ENCODE results near the gene TRMO. TPM values are rescaled to one million over a fixed set of nuclear protein-coding genes. Genes with fewer than 3 reads are reported as not detected.

TRMO gene
- total and polyA plus RNA-seq, 9 of the 15 experiments (the other 6 are each of a cell fraction or from before 2014, with no cell fraction given), result 5.6 to 22.4 (median 16.2) TPM

DNA sequence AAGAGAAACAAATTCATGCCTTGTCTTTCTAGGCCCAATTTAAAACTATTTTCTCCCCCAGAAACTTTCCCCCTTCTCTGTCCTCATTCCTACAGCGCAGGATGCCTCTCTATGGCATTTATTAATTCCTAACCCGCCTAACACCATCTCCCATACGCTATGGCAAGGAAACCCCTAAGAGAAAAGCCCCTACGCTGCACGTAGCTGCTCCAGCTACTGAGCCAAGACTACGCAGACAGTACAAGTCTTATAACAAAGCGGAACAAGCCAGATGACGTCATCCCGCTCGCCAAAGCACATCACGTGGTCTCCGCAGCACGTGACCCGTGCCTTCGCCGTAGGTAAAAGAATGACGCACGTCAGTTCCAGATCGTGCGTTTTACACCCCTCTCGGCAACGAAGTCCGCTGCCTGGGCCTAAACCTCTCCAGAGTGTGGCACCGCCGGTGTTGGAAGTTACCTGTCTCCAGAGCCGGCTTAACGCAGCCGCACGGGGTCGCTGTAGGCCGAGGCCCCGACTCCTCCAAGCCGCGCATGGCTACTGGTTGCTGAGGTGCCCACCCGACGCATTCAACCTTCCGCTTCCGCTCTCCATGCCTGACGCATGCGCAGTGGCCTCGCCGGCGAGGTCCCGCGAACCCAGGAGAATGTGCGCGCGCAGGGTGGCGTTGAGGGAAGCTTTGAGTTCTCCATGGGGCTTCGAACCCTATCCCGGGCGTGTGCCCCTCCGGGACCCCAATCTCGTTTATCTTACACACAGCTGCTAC is at the start of gene TRMO (continued):
- TF ChIP-seq HMG20A (CRISPR knock-in tag; conservative IDR thresholded peaks at IDR 0.05) (no peak), ZNF586 (CRISPR knock-in tag; conservative IDR thresholded peaks at IDR 0.05) (no peak), PTRF (tag; IDR thresholded peaks at IDR 0.05) (no peak), MEF2D (tag; conservative IDR thresholded peaks at IDR 0.05; ENCODE audit: low read depth) (peak; percentile 79; the same call in 1 of the 2 replicates), CREM (IDR thresholded peaks at IDR 0.05; ENCODE audit: low read depth) (peak; percentile 99), MTA2 (IDR thresholded peaks at IDR 0.05; ENCODE audit: low read depth) (no peak), CBFA2T2 (conservative IDR thresholded peaks at IDR 0.05) (no peak), ZNF146 (CRISPR knock-in tag; IDR thresholded peaks at IDR 0.05; ENCODE audit: unreplicated experiment) (no peak), RAD21 (CRISPR knock-in tag; conservative IDR thresholded peaks at IDR 0.05 in 1 of 2, IDR thresholded peaks at IDR 0.05 in 1 of 2) (peak; percentile 73 to 79), MIER1 (IDR thresholded peaks at IDR 0.05; ENCODE audit: low read depth) (peak; percentile 54; the same call in 1 of the 2 replicates), GTF2F1 (IDR thresholded peaks at IDR 0.05; ENCODE audit: low read depth, low read length) (no peak; the same call in 1 of the 2 replicates), NFIX (CRISPR knock-in tag; IDR thresholded peaks at IDR 0.05; ENCODE audit: low read depth) (peak; percentile 62), NR2C2 (CRISPR knock-in tag; IDR thresholded peaks at IDR 0.05) (peak; percentile 86), NR2C2 (tag; IDR thresholded peaks at IDR 0.05) (peak; percentile 86), KLF6 (CRISPR knock-in tag; IDR thresholded peaks at IDR 0.05; ENCODE audit: borderline replicate concordance) (peak; percentile 89), NFE2 (IDR thresholded peaks at IDR 0.05; ENCODE audit: low read depth) (peak; percentile 29; the same call in 1 of the 2 replicates), HCFC1 (IDR thresholded peaks at IDR 0.05; ENCODE audit: low read depth, low read length) (peak; percentile 74), ZNF695 (CRISPR knock-in tag; IDR thresholded peaks at IDR 0.05) (peak; percentile 45; the same call in 1 of the 2 replicates), NCOA4 (IDR thresholded peaks at IDR 0.05; ENCODE audit: partially characterized antibody) (no peak), TRIM24 (IDR thresholded peaks at IDR 0.05) (peak; percentile 23 to 75; a peak in 2 of 4 replicates)
- TF ChIP-seq, protein P1, sequence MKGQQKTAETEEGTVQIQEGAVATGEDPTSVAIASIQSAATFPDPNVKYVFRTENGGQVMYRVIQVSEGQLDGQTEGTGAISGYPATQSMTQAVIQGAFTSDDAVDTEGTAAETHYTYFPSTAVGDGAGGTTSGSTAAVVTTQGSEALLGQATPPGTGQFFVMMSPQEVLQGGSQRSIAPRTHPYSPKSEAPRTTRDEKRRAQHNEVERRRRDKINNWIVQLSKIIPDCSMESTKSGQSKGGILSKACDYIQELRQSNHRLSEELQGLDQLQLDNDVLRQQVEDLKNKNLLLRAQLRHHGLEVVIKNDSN (CRISPR knock-in tag; IDR thresholded peaks at IDR 0.05), result peak; percentile 100
- TF ChIP-seq, protein P2, sequence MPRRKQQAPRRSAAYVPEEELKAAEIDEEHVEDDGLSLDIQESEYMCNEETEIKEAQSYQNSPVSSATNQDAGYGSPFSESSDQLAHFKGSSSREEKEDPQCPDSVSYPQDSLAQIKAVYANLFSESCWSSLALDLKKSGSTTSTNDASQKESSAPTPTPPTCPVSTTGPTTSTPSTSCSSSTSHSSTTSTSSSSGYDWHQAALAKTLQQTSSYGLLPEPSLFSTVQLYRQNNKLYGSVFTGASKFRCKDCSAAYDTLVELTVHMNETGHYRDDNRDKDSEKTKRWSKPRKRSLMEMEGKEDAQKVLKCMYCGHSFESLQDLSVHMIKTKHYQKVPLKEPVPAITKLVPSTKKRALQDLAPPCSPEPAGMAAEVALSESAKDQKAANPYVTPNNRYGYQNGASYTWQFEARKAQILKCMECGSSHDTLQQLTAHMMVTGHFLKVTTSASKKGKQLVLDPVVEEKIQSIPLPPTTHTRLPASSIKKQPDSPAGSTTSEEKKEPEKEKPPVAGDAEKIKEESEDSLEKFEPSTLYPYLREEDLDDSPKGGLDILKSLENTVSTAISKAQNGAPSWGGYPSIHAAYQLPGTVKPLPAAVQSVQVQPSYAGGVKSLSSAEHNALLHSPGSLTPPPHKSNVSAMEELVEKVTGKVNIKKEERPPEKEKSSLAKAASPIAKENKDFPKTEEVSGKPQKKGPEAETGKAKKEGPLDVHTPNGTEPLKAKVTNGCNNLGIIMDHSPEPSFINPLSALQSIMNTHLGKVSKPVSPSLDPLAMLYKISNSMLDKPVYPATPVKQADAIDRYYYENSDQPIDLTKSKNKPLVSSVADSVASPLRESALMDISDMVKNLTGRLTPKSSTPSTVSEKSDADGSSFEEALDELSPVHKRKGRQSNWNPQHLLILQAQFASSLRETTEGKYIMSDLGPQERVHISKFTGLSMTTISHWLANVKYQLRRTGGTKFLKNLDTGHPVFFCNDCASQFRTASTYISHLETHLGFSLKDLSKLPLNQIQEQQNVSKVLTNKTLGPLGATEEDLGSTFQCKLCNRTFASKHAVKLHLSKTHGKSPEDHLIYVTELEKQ (CRISPR knock-in tag; IDR thresholded peaks at IDR 0.05), result peak; percentile 74; the same call in 1 of the 2 replicates
- TF ChIP-seq, protein P3, sequence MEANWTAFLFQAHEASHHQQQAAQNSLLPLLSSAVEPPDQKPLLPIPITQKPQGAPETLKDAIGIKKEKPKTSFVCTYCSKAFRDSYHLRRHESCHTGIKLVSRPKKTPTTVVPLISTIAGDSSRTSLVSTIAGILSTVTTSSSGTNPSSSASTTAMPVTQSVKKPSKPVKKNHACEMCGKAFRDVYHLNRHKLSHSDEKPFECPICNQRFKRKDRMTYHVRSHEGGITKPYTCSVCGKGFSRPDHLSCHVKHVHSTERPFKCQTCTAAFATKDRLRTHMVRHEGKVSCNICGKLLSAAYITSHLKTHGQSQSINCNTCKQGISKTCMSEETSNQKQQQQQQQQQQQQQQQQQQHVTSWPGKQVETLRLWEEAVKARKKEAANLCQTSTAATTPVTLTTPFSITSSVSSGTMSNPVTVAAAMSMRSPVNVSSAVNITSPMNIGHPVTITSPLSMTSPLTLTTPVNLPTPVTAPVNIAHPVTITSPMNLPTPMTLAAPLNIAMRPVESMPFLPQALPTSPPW (CRISPR knock-in tag; IDR thresholded peaks at IDR 0.05), result peak; percentile 43; the same call in 1 of the 2 replicates
- TF ChIP-seq, protein P4, sequence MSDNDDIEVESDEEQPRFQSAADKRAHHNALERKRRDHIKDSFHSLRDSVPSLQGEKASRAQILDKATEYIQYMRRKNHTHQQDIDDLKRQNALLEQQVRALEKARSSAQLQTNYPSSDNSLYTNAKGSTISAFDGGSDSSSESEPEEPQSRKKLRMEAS (CRISPR knock-in tag; IDR thresholded peaks at IDR 0.05), result peak; percentile 98
